GM23248 (cell line): ENCODE measurements around the gene SYT3. TPM values are rescaled to one million over a fixed set of nuclear protein-coding genes. Genes with fewer than 3 reads are reported as not detected.
A peak's percentile ranks its signal among the peaks of the same experiment; 100 is the strongest.

Experiments
- DNase-seq: peaks from one replicate; pipeline ENCODE4 v3.0.0-alpha.2; 2015
- H2AFZ ChIP-seq: fragments of 200-600 bp; sonication (generic); 2 replicates; pipeline ENCODE4 v1.6.1; 2016; ENCODE audit warnings: antibody characterized with exemption
- H3F3A ChIP-seq: fragments of 200-600 bp; sonication (generic); 2 replicates; pipeline ENCODE4 v1.6.1; 2016; ENCODE audit warnings: mild to moderate bottlenecking, antibody characterized with exemption, mixed run types; ENCODE audit not compliant: insufficient read depth
- H3K27ac ChIP-seq: fragments of 200-600 bp; sonication (generic); 2 replicates; pipeline ENCODE4 v1.5.1; 2016; ENCODE audit warnings: mild to moderate bottlenecking
- H3K27me3 ChIP-seq: fragments of 200-600 bp; sonication (generic); replicated peaks from 2 replicates; pipeline ENCODE4 v1.6.1; 2016; ENCODE audit warnings: mild to moderate bottlenecking; ENCODE audit not compliant: insufficient read depth
- H3K36me3 ChIP-seq: fragments of 200-600 bp; sonication (generic); 2 replicates; pipeline ENCODE4 v1.6.1; 2016; ENCODE audit warnings: low read depth, mild to moderate bottlenecking
- H3K4me1 ChIP-seq: fragments of 200-600 bp; sonication (generic); 2 replicates; pipeline ENCODE4 v1.6.1; 2016; ENCODE audit warnings: mild to moderate bottlenecking; ENCODE audit not compliant: insufficient read depth
- H3K4me2 ChIP-seq: fragments of 200-600 bp; sonication (generic); one replicate; pipeline ENCODE4 v1.6.1; 2016; ENCODE audit warnings: mild to moderate bottlenecking; ENCODE audit not compliant: unreplicated experiment
- H3K4me3 ChIP-seq: fragments of 200-600 bp; sonication (generic); 2 replicates; pipeline ENCODE4 v1.5.1; 2016; ENCODE audit warnings: mild to moderate bottlenecking
- H3K79me2 ChIP-seq: fragments of 200-600 bp; sonication (generic); 2 replicates; pipeline ENCODE4 v1.6.1; 2016; ENCODE audit warnings: mild to moderate bottlenecking; ENCODE audit not compliant: insufficient read depth
- H3K9ac ChIP-seq: fragments of 200-600 bp; sonication (generic); 2 replicates; pipeline ENCODE4 v1.6.1; 2016; ENCODE audit warnings: mild to moderate bottlenecking
- H3K9me2 ChIP-seq: fragments of 200-600 bp; sonication (generic); 2 replicates; pipeline ENCODE4 v1.6.1; 2016; ENCODE audit warnings: mixed run types, mild to moderate bottlenecking, moderate library complexity; ENCODE audit not compliant: insufficient read depth
- H3K9me3 ChIP-seq: fragments of 200-600 bp; sonication (generic); one replicate; pipeline ENCODE4 v1.6.1; 2017; ENCODE audit warnings: low read depth
- H4K20me1 ChIP-seq: fragments of 200-600 bp; sonication (generic); 2 replicates; pipeline ENCODE4 v1.6.0; 2016; ENCODE audit not compliant: insufficient read depth
- EZH2 ChIP-seq: fragments of 200-600 bp; sonication (generic); IDR thresholded peaks from 2 replicates; pipeline ENCODE4 v1.6.1; 2018; ENCODE audit warnings: antibody characterized with exemption, mild to moderate bottlenecking; ENCODE audit not compliant: insufficient read depth, poor library complexity, severe bottlenecking
- EZH2phosphoT487 ChIP-seq: fragments of 200-600 bp; sonication (generic); IDR thresholded peaks from 2 replicates; pipeline ENCODE4 v1.6.1; 2018; ENCODE audit warnings: antibody characterized with exemption, moderate library complexity, mild to moderate bottlenecking, low read depth; ENCODE audit not compliant: insufficient read depth
- WGBS, 2 experiments: methylation state at CpG; one replicate each; pipeline ENCODE4 v1.1.6; 2015 to 2017; ENCODE audit warnings: low lambda C conversion rate in 2 of 2, low coverage in 1 of 2; ENCODE audit errors: missing lambda C conversion rate in 2 of 2; 5-methylcytosine and 5-hydroxymethylcytosine counted together
- in situ Hi-C: fragments of 300-500 bp; cut with MboI; formaldehyde crosslinking; loops from 2 replicates; pipeline ENCODE4 v1.15.0; 2020
- polyA plus RNA-seq: library from polyadenylated mRNA; unstranded; fragments of >200 nt; fragmentation: Nextera tagmentation; extraction: Ambion mirVana; gene quantifications from 2 replicates; pipeline ENCODE4 v1.2.1, GENCODE V29; 2016
- total RNA-seq: library from RNA; depleted of rRNA; stranded (reverse); fragments of >200 nt; shearing (Covaris generic); gene quantifications from 2 replicates; pipeline ENCODE4 v1.2.3, GENCODE V29; 2014; rRNA removed

Gene SYT3
- total RNA-seq (not detected in 2 replicates), polyA plus RNA-seq (not detected in 2 replicates)

DNA sequence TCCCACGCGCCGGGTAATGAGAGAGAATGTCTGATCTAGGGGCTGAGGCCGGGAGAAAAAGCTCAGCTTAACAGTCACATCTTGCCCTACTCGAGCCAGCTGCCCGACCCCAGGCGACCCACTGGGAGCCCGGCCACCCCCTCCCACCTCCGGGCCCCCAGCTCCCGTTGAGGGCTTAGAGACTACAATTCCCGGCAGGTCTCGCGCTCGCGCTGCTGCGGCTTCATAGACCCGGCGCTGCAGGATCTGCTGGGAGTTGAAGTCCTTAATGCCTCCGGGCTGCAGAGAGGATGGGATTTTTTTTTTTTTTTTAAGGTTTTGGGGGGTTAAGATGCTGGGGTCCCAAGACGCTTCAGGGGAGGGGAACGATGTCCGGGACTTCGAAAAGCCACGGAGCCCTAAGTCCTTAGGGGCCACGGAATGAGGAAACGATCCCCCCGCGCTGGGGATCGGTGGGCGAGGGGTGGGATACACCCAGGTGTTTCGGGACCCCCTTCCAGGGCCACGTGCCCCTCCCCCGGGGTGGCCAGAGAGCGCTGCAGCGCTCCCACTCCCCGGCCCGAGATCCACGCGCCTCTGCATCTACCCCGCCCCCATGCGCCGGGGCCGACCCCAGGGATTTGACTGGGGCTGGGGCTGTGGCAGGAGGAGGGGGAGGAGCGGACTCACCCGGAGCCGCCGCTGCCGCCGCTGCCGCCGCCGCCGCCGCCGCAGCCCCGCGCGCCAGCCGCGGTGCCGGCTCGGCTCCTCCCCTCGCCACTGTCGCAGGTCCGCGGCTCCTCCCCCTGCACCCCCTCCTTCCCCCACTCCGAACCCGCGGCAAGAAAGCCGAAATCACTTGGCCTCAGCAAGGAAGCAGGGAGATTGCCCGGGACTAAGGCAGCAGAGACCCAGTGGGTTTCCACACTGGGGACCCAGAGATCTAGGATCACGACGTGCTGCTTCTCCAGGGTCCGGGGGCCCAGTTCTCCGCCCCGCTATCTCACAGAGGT, at the start of gene SYT3:
Gene SYT3, minus strand, starts transcription at position 761 of the 992 bp plus-strand sequence. CDS start 2,470 bp downstream, outside the sequence.
- peak within 1 kb of the TSS; percentile 48 for H3K4me2 ChIP-seq
- H4K20me1 ChIP-seq, result no peaks in the 10 kb centered on the region
- peaks cover 35% of the 10 kb centered on the region for H3K27me3 ChIP-seq
- H3K4me3 ChIP-seq, result peak within 1 kb of the TSS; percentile 43; the same call in 1 of the 2 replicates
- WGBS, 2 experiments, result 5 to 9% methylated on average over 28 to 67 of the region's 76 CpGs
- no peak within 1 kb of the TSS for H3K27ac ChIP-seq
- no peak within 1 kb of the TSS for H2AFZ ChIP-seq
- no peaks in the 10 kb centered on the region for H3K79me2 ChIP-seq
- in situ Hi-C loops, result no loop called here
- H3K4me1 ChIP-seq, result no peaks in the 10 kb centered on the region
- no peak for TF ChIP-seq EZH2
- no peak for TF ChIP-seq EZH2phosphoT487
- H3F3A ChIP-seq, result no peaks in the 10 kb centered on the region
- peak; percentile 72 for DNase-seq
- H3K36me3 ChIP-seq, result no peaks in the 10 kb centered on the region
- no peaks in the 10 kb centered on the region for H3K9me2 ChIP-seq
- no peak within 1 kb of the TSS for H3K9ac ChIP-seq
- no peaks in the 10 kb centered on the region for H3K9me3 ChIP-seq

DNA sequence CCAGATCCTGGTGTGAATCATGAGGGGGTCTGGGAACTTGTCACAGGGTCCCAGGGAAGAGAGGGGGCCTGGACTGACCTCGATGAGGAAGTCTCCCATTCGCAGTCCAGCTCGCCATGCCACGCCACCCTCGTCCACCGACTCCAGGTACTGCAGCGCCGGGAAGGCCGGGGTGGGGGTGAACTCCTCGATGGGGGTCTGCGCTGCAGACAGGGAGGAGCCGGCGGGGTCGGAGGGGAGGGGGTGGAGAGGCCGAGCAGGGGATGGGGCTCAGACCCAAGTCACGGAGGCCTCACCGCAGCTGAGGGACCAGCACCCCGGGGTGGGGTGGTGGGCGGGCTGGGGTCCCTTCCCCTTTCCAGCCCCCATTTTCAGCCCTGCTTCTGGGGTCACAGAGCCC, 49.1 kb upstream of the SYT3 start:
- DNase-seq, result no peak
- no peak overlapping the region for H3K4me3 ChIP-seq
- no peaks in the 10 kb centered on the region for H3K4me1 ChIP-seq
- no peak overlapping the region for H3K4me2 ChIP-seq
- H3K79me2 ChIP-seq, result no peaks in the 10 kb centered on the region
- H3K27ac ChIP-seq, result no peak overlapping the region
- H3K9me2 ChIP-seq, result no peaks in the 10 kb centered on the region
- no peaks in the 10 kb centered on the region for H3K9me3 ChIP-seq
- no peaks in the 10 kb centered on the region for H4K20me1 ChIP-seq
- no peaks in the 10 kb centered on the region for H3K36me3 ChIP-seq
- no peaks in the 10 kb centered on the region for H3F3A ChIP-seq
- no peak overlapping the region for H3K9ac ChIP-seq
- WGBS, 2 experiments, result 57 to 68% methylated on average over 6 to 19 of the region's 19 CpGs
- H3K27me3 ChIP-seq, result peaks cover 8% of the 10 kb centered on the region; the same call in 1 of the 2 replicates
- in situ Hi-C loops, result no loop called here
- no peak for TF ChIP-seq EZH2phosphoT487
- H2AFZ ChIP-seq, result no peak overlapping the region

DNA sequence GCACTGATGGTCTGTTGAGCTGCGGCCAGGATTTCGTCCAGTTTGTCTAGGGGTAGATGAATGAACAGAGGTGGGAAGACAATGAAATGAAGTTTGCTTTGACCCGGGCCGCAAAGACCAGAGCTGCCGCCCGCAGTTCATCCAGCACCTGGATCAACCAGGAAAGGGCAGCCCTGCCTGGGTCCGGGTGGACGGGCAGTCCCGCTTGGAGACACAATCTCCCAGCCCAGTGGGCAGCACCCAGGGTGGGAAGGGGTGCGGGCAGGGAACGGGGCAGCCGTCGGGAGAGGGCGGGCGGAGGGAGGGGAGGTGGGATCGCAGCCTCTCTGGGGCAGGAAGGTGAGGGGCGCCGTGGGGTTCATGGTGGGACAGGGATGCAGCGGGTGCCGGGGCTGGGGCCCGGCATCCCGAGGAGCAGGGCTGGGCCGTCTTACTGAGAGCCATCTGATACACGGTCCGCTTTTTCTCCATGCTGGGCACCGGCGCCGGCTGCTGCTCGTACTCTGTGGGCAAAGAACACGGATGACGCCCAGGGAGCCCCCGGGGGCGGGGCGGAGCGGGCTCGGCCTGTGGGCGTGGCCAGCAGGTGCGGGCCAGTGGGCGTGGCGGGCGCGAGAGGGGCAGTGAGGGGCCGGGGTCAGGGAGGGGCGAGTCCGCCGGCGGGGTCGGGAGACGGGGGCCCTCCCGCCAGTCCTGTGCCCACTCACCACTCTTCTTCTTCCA, 46.8 kb upstream of the SYT3 start:
- in situ Hi-C loops, result no loop called here
- Histone ChIP-seq H3K4me3 (no peak overlapping the region), H3K27ac (no peak overlapping the region), H3K79me2 (no peaks in the 10 kb centered on the region), H3K36me3 (no peaks in the 10 kb centered on the region), H3K27me3 (peaks cover 13% of the 10 kb centered on the region), H4K20me1 (no peaks in the 10 kb centered on the region), H3K4me2 (no peak overlapping the region), H3F3A (no peaks in the 10 kb centered on the region), H3K9ac (no peak overlapping the region), H3K4me1 (no peaks in the 10 kb centered on the region), H3K9me2 (no peaks in the 10 kb centered on the region), H2AFZ (no peak overlapping the region), H3K9me3 (no peaks in the 10 kb centered on the region)
- DNase-seq, result no peak
- TF ChIP-seq EZH2 (no peak), EZH2phosphoT487 (no peak)
- WGBS, 2 experiments, result 32 to 50% methylated on average over 25 to 50 of the region's 50 CpGs

DNA sequence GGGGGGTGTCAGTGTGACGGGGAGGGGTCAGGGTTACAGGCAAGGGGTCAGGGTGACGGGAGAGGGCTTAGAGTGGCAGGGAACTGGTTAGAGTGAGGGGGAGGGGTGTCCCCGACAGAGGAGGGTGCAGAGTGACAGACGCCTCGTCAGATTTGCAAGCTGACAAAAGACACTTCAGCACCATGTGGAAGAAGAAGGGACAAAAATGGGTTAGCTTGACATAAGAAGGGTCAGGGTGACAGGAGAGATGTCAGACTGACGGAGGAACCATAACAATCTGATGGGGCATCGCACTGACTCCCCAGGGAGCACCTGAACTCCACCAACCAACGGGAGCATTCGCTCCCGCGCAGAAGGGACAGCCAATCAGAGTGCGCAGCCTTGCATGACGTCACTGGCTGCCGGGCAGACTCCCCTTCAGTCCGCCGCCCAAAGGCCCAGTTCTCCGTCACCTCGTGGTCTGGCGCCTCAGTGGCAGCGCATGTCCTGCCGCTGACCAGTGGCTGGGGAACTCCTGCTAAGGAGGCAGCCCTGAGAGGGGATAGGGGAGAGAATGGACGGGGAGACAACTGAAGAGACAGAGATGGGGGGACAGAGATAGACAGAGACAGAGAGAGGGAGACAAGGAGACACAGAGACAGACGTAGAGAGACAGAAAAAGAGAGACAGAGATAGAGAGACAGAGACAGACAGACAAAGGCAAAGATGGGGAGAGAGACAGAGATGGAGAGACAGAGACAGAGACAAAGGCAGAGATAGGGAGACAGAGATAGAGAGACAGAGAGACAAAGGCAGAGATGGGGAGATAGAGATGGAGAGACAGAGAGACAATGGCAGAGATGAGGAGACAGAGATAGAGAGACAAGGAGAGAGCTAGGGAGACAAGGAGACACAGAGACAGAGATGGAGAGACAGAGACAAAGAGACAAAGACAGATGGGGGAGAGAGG, 39.8 kb upstream of the SYT3 start:
- no peaks in the 10 kb centered on the region for H3K9me3 ChIP-seq
- 9 to 11% methylated on average over 22 to 23 of the region's 23 CpGs for WGBS, 2 experiments
- in situ Hi-C loops, result no loop called here
- no peaks in the 10 kb centered on the region for H3K9me2 ChIP-seq
- no peaks in the 10 kb centered on the region for H3K36me3 ChIP-seq
- no peak overlapping the region for H2AFZ ChIP-seq
- no peak overlapping the region for H3K4me2 ChIP-seq
- TF ChIP-seq EZH2phosphoT487 (no peak), EZH2 (no peak)
- H3K27ac ChIP-seq, result no peak overlapping the region
- H3K4me1 ChIP-seq, result no peaks in the 10 kb centered on the region
- peak; percentile 85 for DNase-seq
- peaks cover 7% of the 10 kb centered on the region for H3K27me3 ChIP-seq
- H3F3A ChIP-seq, result no peaks in the 10 kb centered on the region
- H4K20me1 ChIP-seq, result no peaks in the 10 kb centered on the region
- no peak overlapping the region for H3K9ac ChIP-seq
- no peaks in the 10 kb centered on the region for H3K79me2 ChIP-seq
- no peak overlapping the region for H3K4me3 ChIP-seq
